ENCODE data around the gene FOS. TPM values are rescaled to one million over a fixed set of nuclear protein-coding genes. Genes with fewer than 3 reads are reported as not detected.

The FOS gene
- total and polyA plus RNA-seq, 2 of the 4 experiments (the other 2 are of a cell fraction), result 53.6 to 171 TPM

GRCh38 chr14:75247939-75248338, 30.7 kb upstream of the FOS start:
- no peak overlapping the region for H3K4me2 ChIP-seq (ENCODE audit: low read depth, low read length)
- no peak overlapping the region for H2BK5ac ChIP-seq (ENCODE audit: low read depth, low read length, poor library complexity, severe bottlenecking)
- no peak overlapping the region for H4K5ac ChIP-seq (ENCODE audit: low read depth, low read length)
- WGBS, 2 experiments (ENCODE audit: extremely low coverage in 2 of 2, insufficient read length in 1 of 2), result 92% methylated on average over 2 of the region's 6 CpGs; no CpG with 5 or more reads in 1 of the 2 experiments
- ChIA-PET POLR2A (ENCODE audit: unreplicated experiment) (no interaction called here), CTCF (no interaction called here)
- H2AK9ac ChIP-seq (replicated peaks; ENCODE audit: low read depth, low read length, poor library complexity), result no peak overlapping the region
- peaks cover 10% of the 10 kb centered on the region; the same call in 1 of the 2 replicates for H3K27me3 ChIP-seq (ENCODE audit: control insufficient read depth, insufficient read depth, low read length)
- H2BK20ac ChIP-seq (ENCODE audit: low read depth, low read length), result no peak overlapping the region
- H2AFZ ChIP-seq (replicated peaks; ENCODE audit: low read length, poor library complexity), result no peak overlapping the region
- no peaks in the 10 kb centered on the region for H3K9me3 ChIP-seq (ENCODE audit: control insufficient read depth, insufficient read depth, low read length)
- no peak overlapping the region for H2BK15ac ChIP-seq (ENCODE audit: low read depth, low read length)
- no peak overlapping the region for H3K14ac ChIP-seq (replicated peaks; ENCODE audit: low read depth, low read length)
- no peak overlapping the region for H3K18ac ChIP-seq (ENCODE audit: low read depth, low read length)
- H3K79me1 ChIP-seq (ENCODE audit: low read depth in 1 of 2, low read length in 2 of 2), result no peaks in the 10 kb centered on the region
- no peak for ATAC-seq (ENCODE audit: low read depth)
- no peak overlapping the region for H2BK120ac ChIP-seq (ENCODE audit: low read depth, low read length)
- BruUV-seq (replicated peaks), result no TSS peak
- no peak overlapping the region for H4K8ac ChIP-seq (ENCODE audit: low read depth in 2 of 2, low read length in 2 of 2)
- dilution Hi-C loops (cut with HindIII; ENCODE audit: low sequenced_read_pairs, unreplicated experiment), result no loop called here
- H2AK5ac ChIP-seq (ENCODE audit: low read depth, low read length), result no peak overlapping the region
- no peak overlapping the region for H3K56ac ChIP-seq (ENCODE audit: extremely low read depth, insufficient read depth, low read length)
- H3K36me3 ChIP-seq (ENCODE audit: control insufficient read depth, insufficient read depth, low read length), result no peaks in the 10 kb centered on the region
- no peaks in the 10 kb centered on the region for H3K4me1 ChIP-seq (ENCODE audit: control insufficient read depth, insufficient read depth, low read length)
- intact Hi-C loops (cut with micrococcal nuclease), result no loop called here
- in situ Hi-C loops (cut with MboI; ENCODE audit: low sequenced_read_pairs), result no loop called here
- H4K91ac ChIP-seq (ENCODE audit: insufficient read depth, low read depth, low read length), result no peak overlapping the region
- no peaks in the 10 kb centered on the region for H4K20me1 ChIP-seq (ENCODE audit: insufficient read depth, low read length)
- TF ChIP-seq RFX5 (IDR thresholded peaks at IDR 0.05; ENCODE audit: low read depth, low read length), result no peak
- TF ChIP-seq NFE2L2 (IDR thresholded peaks at IDR 0.05; ENCODE audit: low read depth, low read length), result no peak
- no peak for TF ChIP-seq CHD1 (IDR thresholded peaks at IDR 0.05; ENCODE audit: low read depth, low read length)
- TF ChIP-seq, protein P1, sequence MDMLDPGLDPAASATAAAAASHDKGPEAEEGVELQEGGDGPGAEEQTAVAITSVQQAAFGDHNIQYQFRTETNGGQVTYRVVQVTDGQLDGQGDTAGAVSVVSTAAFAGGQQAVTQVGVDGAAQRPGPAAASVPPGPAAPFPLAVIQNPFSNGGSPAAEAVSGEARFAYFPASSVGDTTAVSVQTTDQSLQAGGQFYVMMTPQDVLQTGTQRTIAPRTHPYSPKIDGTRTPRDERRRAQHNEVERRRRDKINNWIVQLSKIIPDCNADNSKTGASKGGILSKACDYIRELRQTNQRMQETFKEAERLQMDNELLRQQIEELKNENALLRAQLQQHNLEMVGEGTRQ (IDR thresholded peaks at IDR 0.05; ENCODE audit: low read depth, low read length), result no peak
- TF ChIP-seq FOS (IDR thresholded peaks at IDR 0.05; ENCODE audit: low read depth, low read length), result no peak
- TF ChIP-seq SMC3 (IDR thresholded peaks at IDR 0.05; ENCODE audit: low read depth, low read length), result no peak
- H3K4me3 ChIP-seq (ENCODE audit: insufficient read depth, low read depth, low read length), result no peak overlapping the region
- no peak for DNase-seq
- H3K23ac ChIP-seq (ENCODE audit: low read depth, low read length), result no peak overlapping the region
- H3K9me1 ChIP-seq (ENCODE audit: insufficient read depth, low read length), result no peaks in the 10 kb centered on the region
- H3K4ac ChIP-seq (ENCODE audit: low read depth, low read length), result no peak overlapping the region
- no peak overlapping the region for H3K9ac ChIP-seq (ENCODE audit: low read depth, low read length)
- no peak overlapping the region for H3K27ac ChIP-seq (ENCODE audit: insufficient read depth, low read length)

Data from IMR-90 (cell line).